AG04449 (cell line): ENCODE measurements around the gene TMEM135.

Experiments used
- CTCF ChIA-PET: fragments of 350-600 bp; formaldehyde crosslinking; extraction: SDS; loops from one replicate; lab custom pipeline; 2021; ENCODE audit warnings: antibody characterized with exemption; lab: Yijun Ruan, JAX
- POLR2A ChIA-PET: fragments of 400-600, 350-600 bp; formaldehyde crosslinking; extraction: SDS; loops from one replicate; lab custom pipeline; 2020; ENCODE audit warnings: antibody characterized with exemption, inconsistent platforms; lab: Yijun Ruan, JAX
- DNase-seq: peaks from one replicate; pipeline ENCODE4 v3.0.0-alpha.2; 2010; ENCODE audit warnings: low read depth, low spot score
- H3K4me3 ChIP-seq: 2 replicates; pipeline ENCODE4 v1.5.1; 2011; ENCODE audit warnings: low read depth, mild to moderate bottlenecking, control low read depth, low read length
- TF ChIP-seq, protein P1 (sequence below): IDR thresholded peaks from one replicate; pipeline ENCODE4 v1.5.1; 2011; ENCODE audit warnings: mild to moderate bottlenecking, moderate library complexity, low read length, control low read depth, inconsistent platforms; ENCODE audit not compliant: insufficient read depth; ENCODE audit errors: missing control alignments

TMEM135 gene

DNA sequence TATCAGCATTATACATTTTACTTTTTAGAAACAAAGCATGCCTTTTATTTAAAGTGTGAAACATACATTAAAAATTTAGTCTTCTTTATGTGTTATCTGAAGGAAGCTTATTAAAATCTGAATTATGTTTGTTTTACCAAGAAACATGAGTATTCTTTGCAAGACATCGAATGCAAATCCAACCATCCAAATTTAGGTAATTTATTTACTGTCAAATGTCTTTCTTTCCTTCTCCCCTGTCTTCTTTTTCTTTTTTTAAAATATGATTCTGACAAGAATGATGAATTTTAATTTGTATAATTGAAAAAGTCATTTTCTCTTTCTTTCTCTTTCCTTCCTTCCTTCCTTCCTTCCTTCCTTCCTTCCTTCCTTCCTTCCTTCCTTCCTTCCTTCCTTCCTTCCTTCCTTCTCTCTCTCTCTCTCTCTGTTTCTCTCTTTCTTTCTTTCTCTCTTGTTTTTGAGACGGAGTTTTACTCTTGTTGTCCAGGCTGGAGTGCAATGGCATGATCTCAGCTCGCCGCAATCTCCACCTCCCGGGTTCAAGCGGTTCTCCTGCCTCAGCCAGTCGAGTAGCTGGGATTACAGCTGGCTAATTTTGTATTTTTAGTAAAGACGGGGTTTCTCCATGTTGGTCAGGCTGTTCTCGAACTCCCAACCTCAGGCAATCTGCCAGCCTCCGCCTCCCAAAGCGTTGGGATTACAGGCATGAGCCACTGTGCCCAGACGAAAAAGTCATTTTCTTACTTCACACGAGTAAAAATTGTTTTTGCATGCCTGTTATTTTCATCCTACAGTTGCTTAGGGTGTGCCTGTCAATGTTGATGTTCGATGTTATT, 157.5 kb downstream of the TMEM135 start:
- TF ChIP-seq, protein P1, sequence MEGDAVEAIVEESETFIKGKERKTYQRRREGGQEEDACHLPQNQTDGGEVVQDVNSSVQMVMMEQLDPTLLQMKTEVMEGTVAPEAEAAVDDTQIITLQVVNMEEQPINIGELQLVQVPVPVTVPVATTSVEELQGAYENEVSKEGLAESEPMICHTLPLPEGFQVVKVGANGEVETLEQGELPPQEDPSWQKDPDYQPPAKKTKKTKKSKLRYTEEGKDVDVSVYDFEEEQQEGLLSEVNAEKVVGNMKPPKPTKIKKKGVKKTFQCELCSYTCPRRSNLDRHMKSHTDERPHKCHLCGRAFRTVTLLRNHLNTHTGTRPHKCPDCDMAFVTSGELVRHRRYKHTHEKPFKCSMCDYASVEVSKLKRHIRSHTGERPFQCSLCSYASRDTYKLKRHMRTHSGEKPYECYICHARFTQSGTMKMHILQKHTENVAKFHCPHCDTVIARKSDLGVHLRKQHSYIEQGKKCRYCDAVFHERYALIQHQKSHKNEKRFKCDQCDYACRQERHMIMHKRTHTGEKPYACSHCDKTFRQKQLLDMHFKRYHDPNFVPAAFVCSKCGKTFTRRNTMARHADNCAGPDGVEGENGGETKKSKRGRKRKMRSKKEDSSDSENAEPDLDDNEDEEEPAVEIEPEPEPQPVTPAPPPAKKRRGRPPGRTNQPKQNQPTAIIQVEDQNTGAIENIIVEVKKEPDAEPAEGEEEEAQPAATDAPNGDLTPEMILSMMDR: no peak
- no peak overlapping the region for H3K4me3 ChIP-seq
- POLR2A ChIA-PET: no interaction called here
- DNase-seq: no peak
- CTCF ChIA-PET: no interaction called here

DNA sequence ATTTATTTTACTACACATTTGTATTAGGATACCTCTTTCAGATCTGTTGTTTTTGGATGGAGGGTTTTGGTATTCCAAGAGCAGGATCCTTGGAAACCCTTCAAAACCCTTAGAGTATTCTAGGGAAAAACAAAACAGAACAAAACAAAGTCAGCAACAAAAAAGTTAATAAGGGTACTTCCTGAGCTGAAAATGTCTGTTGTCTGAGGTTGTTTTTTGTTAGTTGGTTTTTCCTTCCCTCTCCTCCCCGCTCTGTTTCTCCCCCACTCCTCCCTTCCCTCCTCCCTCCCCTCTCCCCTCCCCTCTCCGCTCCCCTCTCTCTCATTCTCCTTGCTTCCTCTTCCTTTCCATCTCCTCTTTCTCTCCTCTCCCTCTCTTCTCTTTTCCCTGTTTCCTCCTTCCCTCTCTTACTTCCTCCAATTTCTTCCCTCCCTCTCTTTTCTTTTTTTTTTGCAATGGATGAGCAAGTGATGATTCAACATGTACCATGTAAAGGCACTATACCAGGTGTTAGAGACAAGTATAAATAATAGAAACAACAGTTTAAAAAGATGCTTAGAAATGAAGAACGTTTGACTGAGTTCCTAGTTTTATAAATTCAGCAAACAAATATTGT, 160.6 kb downstream of the TMEM135 start:
- no peak overlapping the region for H3K4me3 ChIP-seq
- no peak for DNase-seq
- TF ChIP-seq, protein P1: no peak
- ChIA-PET CTCF (no interaction called here), POLR2A (no interaction called here)

DNA sequence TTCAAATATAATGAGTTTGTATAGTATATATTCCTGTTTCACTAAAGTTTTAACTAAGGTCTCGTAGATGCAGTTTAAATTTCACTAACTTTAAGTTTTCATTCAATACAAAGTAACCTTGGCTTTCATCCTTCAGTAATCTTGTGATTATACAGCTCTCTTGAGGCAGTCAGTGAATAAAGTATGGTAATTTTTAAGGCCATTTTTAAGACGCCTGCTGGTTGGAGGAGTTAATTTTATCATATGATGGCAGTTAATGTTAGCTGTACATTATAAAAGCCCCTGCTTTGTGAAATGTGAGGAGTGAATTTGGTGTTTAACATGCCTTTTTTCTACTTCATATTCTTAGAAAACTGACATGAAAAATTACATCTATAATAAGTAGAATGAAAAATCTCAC, 163.6 kb downstream of the TMEM135 start:
- TF ChIP-seq, protein P1: no peak
- POLR2A ChIA-PET: no interaction called here
- no peak overlapping the region for H3K4me3 ChIP-seq
- CTCF ChIA-PET: interaction anchor here (0.7 kb wide), 1 partner anchor 58 kb away, joined by 3 read pairs; no protein-coding TSS in a partner anchor
- DNase-seq: no peak

DNA sequence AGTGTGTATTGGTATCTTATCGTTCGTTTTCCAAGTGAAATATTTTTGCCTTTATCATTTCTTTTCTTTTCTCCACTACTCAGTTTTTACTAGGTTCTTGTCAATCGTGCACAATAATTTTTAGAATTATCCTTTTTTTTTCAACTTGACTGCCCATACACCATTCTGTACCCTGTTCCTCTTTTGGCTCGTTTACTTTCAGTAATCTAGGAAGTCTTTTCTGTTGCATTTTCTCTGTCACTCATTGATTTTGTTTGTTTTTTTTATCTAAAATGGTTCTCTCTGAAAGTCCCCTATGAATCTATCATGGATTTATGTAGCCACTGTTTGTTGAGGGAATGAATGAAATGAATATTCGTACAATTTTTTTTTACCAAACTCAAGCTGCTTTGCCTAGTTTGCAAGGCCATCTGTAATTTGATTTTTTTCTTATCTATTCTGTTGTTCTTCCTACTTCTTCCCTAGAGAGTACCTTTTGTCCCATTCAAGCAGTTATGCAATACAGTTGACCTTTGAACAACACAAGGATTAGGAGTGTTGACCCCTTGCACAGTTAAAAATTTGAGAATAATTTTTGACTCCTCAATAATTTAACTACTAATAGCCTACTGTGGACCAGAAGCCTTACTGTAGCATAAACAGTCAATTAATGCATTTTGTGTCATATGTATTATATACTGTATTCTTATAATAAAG, 166.3 kb downstream of the TMEM135 start:
- POLR2A ChIA-PET: no interaction called here
- H3K4me3 ChIP-seq: no peak overlapping the region
- no peak for DNase-seq
- CTCF ChIA-PET: no interaction called here
- TF ChIP-seq, protein P1: no peak

DNA sequence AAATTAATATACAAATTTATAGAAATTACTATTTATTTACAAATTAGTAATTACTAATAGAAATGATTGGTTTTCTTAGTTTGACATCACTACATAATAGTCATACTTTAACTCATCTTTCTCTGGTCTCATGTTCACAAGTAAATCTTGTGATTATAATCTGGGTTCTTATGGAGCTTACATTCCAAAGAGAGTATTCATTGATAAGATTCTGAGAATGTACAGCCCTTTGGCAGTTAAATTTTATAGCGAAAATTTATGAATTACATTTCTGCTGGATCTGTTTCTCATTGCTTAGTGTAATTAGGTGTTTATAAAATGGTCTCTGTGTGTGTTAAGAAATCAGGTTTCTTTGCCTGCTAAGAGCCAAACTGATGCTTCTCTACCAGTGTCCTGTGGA, 175.2 kb downstream of the TMEM135 start:
- H3K4me3 ChIP-seq: no peak overlapping the region
- DNase-seq: no peak
- CTCF ChIA-PET: no interaction called here
- POLR2A ChIA-PET: no interaction called here
- TF ChIP-seq, protein P1: no peak

DNA sequence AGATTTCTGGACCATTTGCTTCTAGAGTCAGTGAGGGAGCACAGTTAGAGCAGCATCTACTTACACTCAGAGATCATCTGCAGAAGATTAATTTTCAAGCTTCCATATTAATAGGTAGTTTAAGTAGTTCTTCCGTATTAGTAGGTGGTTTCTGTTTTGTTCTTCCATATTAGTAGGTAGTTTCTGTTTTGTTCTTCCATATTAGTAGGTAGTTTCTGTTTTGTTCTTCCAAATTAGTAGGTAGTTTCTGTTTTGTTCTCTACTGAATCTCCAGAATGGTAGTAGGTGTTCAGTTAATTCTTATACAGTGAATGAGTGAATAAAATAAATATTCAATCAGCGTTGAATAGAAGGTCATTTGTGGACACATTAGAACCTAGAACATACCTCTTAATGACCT, 175.7 kb downstream of the TMEM135 start:
- ChIA-PET CTCF (no interaction called here), POLR2A (no interaction called here)
- TF ChIP-seq, protein P1: no peak
- DNase-seq: no peak
- H3K4me3 ChIP-seq: no peak overlapping the region
